ENCODE results near the gene SYCE3.

DNA sequence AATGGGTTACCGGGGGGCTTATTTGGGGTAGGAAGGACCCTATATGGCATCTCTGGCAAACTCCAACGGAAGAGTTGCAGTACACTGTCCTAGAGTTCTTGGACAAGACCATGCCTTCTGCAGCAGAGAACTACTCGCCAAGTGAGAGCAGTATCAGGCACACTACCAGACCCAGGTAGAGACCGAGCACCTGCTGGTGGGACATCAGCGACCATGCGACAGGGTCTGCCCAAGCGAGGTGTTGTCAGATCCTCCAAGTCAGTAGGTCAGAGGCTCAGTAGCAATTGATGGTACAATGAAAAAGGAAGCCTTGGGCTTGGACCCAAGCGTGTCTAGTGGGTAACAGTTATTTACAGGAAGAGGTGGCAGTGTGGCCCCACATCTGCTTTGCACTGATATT, 23.1 kb upstream of the SYCE3 start:
- no peak for TF ChIP-seq SUZ12 (IDR thresholded peaks at IDR 0.05; ENCODE audit: extremely low read depth, insufficient read depth, insufficient read length)
- no peak for TF ChIP-seq YY1 (IDR thresholded peaks at IDR 0.05; ENCODE audit: insufficient read depth, insufficient read length)

Measured in NT2/D1 (cell line).